ENCODE data around the gene CROCC. TPM values are rescaled to one million over a fixed set of nuclear protein-coding genes. Genes with fewer than 3 reads are reported as not detected.
A peak's percentile ranks its signal among the peaks of the same experiment; 100 is the strongest.
"Not testable (repeated sequence)": the region's sequence is repeated elsewhere in the genome, so short reads cannot be mapped to it uniquely, and the experiment has no call there.

The CROCC gene
- 10 to 100 TPM; 19.5 to 42.2 (median 19.8) TPM for polyA plus RNA-seq

DNA sequence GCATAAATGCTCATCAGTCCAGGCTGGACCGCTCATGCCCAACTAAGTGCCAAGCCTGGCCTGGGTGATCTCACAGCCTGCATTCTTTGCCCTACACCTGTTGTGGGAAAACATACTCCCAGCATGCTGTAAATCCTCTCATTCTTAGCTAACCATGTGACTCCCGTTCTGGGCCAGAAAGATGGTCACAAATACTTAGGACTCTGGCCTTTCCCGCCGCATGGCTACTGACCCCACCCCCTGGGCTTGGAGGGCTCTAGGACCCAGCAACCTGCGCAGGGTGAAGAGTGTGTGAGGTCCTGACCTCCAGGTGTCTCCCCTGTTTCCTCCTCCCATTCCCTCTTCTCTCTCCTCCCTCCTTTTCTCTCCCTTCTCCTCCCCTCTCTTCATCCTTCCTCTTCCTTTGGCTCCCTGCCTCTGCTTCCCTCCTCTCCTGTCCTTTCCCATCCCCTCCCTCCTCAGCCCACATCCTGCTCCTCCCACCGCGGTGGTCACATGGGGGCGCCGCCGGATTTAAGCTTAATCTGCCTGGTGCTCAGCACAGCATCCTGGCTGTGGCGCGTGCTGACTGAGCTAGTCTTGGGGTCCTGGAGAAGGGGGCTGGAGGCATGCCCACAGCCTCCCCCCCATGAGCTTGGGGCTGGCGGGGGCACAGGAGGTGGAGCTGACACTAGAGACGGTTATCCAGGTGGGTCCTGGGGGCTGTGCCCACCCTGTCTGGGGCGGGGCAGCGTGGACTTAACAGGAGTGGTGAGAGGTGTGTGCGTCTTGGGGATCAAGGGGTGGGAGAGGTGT is at the start of gene CROCC:
CROCC (plus strand) TSS at position 541 of the 795 bp plus-strand sequence; CDS start at position 629, 88 bp downstream.
- H3K27ac ChIP-seq (ENCODE audit: low read depth, low read length) = no peak within 1 kb of the TSS
- WGBS, 3 donors = 20 to 27% (median 24%) methylated on average over 17 of the region's 17 CpGs

DNA sequence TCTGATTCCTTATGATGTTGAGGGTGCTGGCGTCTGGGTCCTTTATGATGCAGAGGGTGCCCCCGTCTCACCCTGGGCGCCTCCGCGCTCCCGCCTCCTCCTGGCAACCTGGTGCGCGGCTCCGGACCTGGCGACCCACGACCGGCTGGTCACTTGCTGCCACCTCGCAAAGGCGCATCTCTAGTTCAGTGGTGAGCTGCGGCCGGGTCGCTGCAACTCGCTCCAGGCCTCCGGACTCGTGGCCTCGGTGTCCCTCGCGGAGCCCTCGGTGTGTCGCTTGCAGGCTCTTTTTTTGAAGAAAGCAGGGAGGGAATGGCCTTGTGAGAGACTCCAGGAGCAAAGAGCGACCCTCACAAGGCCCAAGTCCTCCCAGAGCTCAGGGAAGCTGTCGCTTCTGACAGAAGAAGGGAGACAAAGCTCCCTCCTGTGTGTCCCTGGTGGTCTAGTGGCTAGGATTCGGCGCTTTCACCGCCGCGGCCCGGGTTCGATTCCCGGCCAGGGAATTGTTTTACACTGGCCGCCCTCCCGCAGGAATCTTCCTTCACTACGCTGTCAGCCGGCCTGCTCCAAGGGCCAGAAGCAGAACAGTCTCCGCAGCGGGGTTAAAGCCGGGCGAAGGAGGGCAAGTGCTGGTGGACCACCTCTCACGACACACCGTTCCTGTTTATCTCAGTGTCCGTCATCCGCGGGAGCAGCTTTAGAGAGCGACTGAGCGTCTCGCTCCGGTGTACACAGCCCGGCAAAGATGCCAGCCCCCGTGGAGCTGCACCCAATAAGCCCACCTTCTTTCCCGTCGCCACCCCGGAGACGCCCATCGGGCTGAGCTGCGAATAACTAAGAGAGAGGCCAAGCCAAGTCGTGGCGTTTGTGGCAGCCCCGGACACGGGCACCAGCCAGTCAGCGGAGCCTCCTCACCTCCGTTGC is 49.3 kb upstream of the CROCC start:
- 31 to 44% (median 35%) methylated on average over 51 to 59 of the region's 66 CpGs for WGBS, 3 donors
- not testable (repeated sequence) for H3K27ac ChIP-seq (ENCODE audit: low read depth, low read length)

DNA sequence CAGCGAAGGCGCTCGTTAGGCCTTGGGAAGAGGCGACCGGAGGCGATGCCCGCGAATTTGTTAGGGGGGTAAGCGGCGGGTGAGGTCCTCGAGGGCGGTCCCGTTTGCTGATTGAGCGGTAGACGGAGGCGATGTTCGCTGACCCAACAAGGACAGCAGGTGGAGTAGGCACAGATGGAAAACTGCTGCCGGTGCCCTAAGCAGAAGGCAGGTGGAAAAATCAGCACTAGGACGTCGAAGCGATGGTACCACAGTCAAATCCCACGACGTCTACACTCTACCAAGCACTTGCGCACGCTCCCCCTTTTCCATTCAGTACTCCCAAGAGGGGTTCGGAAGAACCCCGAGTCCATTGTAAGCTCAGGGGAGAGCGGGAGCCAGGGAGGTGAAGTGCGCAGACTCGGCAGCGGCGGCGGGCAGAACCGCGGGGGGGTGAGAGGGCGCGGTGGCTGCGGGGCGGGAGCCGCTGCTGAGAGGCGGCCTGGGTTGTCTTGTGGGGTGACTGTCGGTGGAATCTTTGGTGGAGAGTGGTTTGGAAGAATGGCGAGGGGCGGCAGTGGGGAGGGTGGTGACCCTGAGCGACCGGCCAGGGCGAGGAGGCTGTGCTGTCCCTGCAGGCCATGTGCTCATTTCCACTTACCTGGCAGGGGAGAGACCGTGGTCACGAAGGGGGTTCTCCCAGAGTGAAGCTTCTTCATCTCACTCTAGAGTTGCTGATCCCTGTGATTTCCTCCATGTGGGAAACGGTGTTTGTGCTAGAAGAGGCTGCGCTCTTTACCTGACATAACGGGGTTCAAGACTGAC is 48.5 kb upstream of the CROCC start:
- not testable (repeated sequence) for H3K27ac ChIP-seq (ENCODE audit: low read depth, low read length)
- 13 to 19% (median 15%) methylated on average over 35 to 40 of the region's 52 CpGs for WGBS, 3 donors

DNA sequence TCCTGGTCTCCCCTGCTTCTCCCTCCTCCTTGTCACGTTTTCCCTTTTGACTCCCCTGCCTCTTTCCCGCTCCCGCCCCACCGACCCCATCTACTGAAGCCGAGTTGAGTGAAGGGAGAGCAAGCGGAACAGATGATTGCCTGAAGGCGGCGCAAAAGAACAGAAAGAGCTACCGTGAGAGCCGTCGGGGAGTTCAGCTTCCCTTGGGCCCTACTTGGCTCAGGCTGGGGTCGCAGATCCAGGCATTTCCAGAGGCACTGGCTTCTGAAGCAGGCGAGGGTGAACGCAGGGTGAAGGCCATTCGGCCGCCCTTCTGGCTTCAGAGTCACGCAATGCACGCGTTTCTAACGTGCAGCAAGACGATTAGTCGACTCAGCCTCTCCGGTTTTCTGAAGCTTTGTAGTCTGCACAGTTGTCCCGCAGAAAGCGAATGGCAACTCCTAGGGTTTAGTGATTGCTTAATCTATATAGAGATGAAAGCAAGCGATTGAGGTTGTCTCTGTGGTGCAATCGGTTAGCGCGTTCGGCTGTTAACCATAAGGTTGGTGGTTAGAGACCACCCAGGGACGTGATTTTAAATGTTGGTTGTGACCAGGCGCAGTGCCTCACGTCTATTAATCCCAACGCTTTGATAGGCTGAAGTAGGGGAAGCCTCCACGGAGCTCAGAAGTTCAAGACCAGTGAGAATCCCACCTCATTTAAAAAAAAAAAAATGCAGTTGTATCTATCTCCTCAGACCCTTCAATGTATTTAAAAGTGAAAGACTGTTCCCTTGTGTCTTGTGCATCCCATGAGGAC is 46.6 kb upstream of the CROCC start:
- not testable (repeated sequence) for H3K27ac ChIP-seq (ENCODE audit: low read depth, low read length)
- WGBS, 3 donors = 26 to 55% (median 47%) methylated on average over 22 to 31 of the region's 35 CpGs

- H3K27ac ChIP-seq (ENCODE audit: low read depth, low read length) = not testable (repeated sequence)
- WGBS, 3 donors = 67 to 96% (median 94%) methylated on average over 1 of the region's 1 CpG
Measured at GRCh38 chr1:16881742-16882141, 40.0 kb upstream of the CROCC start.

- H3K27ac ChIP-seq (ENCODE audit: low read depth, low read length) = no peak overlapping the region
- 50 to 72% (median 57%) methylated on average over 4 of the region's 4 CpGs for WGBS, 3 donors
Measured at GRCh38 chr1:16882986-16883385, 38.7 kb upstream of the CROCC start.

DNA sequence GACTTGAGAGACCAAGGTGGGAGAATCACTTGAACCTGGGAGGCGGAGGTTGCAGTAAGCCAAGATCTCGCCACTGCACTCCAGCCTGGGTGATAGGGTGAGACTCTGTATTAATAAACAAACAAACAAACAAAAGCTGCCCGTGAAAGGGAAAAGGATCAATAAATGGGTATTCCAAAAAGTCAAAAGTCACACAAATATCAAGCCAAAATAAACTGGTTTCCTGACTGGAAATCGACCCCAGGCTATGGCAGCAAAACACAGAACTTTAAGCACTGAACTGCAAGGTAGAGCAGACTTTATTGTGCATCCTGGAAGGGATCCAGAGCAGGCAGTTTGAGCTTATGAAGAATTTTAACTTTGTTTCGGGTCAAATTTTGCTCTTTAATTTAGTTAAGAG is 37.2 kb upstream of the CROCC start:
- not testable (repeated sequence) for H3K27ac ChIP-seq (ENCODE audit: low read depth, low read length)
- 64 to 85% (median 84%) methylated on average over 5 of the region's 5 CpGs for WGBS, 3 donors

GRCh38 chr1:16886860-16887605 is 34.7 kb upstream of the CROCC start:
- no peak overlapping the region for H3K27ac ChIP-seq (ENCODE audit: low read depth, low read length)
- 90 to 94% (median 91%) methylated on average over 20 of the region's 20 CpGs for WGBS, 3 donors

DNA sequence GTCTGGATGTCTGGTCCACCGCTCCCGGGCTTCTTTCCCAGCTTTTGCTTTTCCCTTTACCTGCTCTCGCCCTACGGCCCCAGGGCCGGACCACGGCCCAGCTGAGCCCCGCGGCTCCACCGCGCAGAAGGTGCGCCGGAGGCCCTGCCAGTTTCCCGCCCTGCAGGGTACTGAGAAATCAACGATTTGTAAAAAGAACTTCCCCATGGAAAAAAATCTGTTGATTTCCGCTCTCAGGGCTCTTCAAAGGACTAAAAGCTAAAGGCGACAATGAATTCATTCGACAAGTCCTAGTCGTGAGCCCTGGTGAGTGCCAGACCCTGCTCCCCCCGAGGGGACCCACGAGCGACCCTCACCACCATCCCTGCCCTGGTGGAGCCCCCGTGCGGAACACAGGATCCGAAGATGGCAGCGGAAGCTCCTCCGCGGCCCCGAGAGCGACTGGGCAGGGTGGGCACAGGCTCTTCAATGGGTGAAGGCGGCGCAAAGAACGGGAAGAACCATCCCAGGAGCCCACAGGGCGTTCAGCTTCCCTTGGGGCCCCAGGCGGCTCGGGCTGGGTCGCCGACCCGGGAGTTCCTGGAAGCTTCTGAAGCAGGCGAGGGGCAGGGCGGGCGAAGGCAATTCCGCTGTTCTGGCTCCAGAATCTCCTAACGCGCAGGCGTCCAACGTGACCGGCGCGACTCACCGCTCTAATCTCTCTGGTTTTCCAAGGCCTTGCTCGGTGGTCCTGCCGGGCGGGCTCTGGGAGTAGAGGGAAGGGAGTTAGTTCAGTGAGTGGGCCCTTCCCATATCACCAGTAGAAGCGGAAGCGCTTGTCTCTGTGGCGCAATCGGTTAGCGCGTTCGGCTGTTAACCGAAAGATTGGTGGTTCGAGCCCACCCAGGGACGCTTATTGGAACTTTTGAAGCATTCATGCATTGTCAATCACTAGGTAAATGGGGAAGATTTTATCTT is 32.6 kb upstream of the CROCC start:
- H3K27ac ChIP-seq (ENCODE audit: low read depth, low read length) = peak overlapping the region; percentile 84
- 3 to 18% (median 4%) methylated on average over 63 of the region's 63 CpGs for WGBS, 3 donors

GRCh38 chr1:16890539-16891021 is 31.2 kb upstream of the CROCC start:
- 66 to 76% (median 75%) methylated on average over 5 of the region's 5 CpGs for WGBS, 3 donors
- H3K27ac ChIP-seq (ENCODE audit: low read depth, low read length) = not testable (repeated sequence)

DNA sequence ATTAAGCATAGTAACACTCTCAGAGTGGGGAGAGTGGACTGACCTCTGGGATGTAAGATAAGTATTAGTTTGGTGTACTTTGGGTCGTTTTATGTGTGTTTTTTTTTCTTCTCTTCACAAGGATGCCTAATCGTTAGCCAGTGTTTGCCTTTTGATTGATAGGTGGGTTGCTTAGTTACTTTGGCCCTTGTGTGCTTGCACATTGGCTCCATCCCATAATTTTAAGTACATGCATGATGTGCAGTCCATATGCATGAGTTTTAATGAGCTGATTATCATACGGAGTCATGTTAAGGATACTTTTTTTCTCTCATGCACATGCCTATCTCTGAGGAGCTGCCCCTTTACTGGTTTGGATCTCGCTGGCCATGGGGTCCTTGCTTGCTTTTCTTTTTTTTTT is 30.7 kb upstream of the CROCC start:
- 46 to 74% (median 73%) methylated on average over 4 of the region's 4 CpGs for WGBS, 3 donors
- not testable (repeated sequence) for H3K27ac ChIP-seq (ENCODE audit: low read depth, low read length)

DNA sequence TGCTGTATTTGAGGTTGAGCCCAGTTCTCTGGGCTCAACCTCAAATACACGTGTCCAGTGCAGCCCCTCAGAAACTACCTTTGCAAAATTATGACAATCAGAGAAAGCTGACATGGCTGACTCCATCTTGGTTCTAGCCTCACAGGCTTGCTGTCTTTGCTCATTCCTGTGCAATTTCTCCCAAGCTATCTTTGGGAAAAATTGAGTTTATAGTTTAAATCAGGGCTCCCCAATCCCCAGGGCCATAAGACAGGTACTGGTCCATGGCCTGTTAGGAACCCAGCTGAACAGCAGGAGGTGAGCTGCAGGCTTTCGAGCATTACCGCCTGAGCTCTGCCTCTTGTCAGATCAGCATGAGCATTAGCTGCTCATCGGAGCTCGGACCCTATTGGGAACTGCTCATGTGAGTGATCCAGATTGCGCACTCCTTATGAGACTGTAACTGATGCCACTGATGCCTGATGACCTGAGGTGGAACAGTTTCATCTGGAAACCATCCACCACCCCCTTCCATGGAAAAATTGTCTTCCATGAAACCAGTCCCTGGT is 28.7 kb upstream of the CROCC start:
- H3K27ac ChIP-seq (ENCODE audit: low read depth, low read length) = not testable (repeated sequence)
- WGBS, 3 donors = 66 to 86% (median 72%) methylated on average over 6 of the region's 6 CpGs

GRCh38 chr1:16893796-16894195 is 27.9 kb upstream of the CROCC start:
- 70 to 93% (median 77%) methylated on average over 4 of the region's 4 CpGs for WGBS, 3 donors

DNA sequence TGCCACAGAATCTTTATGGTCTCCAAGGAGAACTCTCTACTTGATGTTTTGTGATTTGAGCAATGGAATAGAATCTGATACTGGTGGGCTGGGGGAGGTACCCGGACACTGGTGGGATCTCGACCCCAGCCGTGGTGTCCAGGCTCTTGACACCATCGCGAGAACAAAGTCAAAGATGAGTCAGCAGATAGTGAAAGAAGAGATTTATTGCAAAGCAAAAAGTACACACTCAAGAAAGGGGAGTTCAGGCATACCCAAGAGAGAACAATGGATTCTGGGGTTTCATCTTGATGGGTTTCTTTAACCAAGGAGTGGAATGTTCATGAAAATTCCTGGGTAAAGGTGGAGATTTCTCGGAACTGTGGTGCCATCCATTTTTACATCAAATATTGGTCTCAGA is 27.4 kb upstream of the CROCC start:
- not testable (repeated sequence) for H3K27ac ChIP-seq (ENCODE audit: low read depth, low read length)
- 82 to 83% (median 82%) methylated on average over 4 to 6 of the region's 6 CpGs for WGBS, 3 donors

More at GRCh38 chr1:16893796-16894195, 27.9 kb upstream of the CROCC start:
- not testable (repeated sequence) for H3K27ac ChIP-seq (ENCODE audit: low read depth, low read length)

DNA sequence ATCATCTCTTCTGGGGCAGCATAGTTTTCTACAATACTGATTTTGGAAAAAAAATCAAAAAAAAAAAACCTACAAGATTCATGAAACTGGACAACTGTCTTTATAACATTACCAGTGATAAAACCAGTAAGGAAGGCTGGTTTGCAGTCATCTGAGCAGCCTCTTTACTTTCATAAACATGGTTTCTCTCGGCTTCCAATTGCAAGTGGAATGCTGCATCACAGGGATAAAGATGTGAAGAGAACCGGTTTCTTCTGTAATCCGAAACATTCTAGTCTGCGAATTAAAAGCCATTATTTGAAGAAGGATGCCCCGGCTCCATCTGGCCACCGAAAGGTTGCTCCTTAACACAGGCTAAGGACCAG is 26.5 kb upstream of the CROCC start:
- WGBS, 3 donors = 1 to 6% (median 4%) methylated on average over 5 to 6 of the region's 6 CpGs
- not testable (repeated sequence) for H3K27ac ChIP-seq (ENCODE audit: low read depth, low read length)

Data from adipose tissue (tissue), 3 donors.